SH-SY5Y (cell line): ENCODE measurements around the gene PIRT.

Experiments used
- GATA2 ChIP-seq: IDR thresholded peaks from 2 replicates; pipeline ENCODE4 v1.6.1; 2011; ENCODE audit warnings: mild to moderate bottlenecking, low read depth, low read length
- GATA3 ChIP-seq: IDR thresholded peaks from 2 replicates; pipeline ENCODE4 v1.6.1; 2011; ENCODE audit warnings: low read depth, mild to moderate bottlenecking, low read length, moderate library complexity

DNA sequence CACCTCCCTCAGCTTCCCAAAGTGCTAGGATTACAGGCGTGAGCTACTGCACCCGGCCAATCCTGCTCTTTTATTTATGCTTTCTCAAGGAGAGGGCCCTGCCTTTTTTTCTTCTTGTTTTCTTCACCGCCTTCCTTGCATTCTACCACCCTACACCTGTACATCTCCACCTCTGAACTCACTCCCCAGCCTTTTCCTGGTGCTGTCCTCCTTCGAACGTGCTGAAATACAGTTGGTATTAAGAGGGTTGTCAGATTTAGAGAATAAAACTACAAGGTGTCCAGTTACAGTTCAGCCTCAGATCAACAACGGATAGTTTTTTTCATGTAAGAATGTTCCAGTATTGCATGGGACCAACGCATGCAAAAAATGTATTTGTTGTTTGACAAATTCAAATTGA is 1.7 kb downstream of the PIRT start:
- TF ChIP-seq GATA2 = no peak
- TF ChIP-seq GATA3 = no peak
